HepG2 (cell line): ENCODE results near the gene TEX22. TPM values are rescaled to one million over a fixed set of nuclear protein-coding genes. Genes with fewer than 3 reads are reported as not detected.

Experiments used
- ATAC-seq: fragments of 200-7000 bp; cut with Tn5 transposase; 3 replicates; pipeline ENCODE4 v1.9.1; 2020; ENCODE audit warnings: mild to moderate bottlenecking, moderate library complexity
- BruUV-seq: library from RNA; stranded (reverse); fragments of 400-500 nt; replicated peaks from 2 replicates; lab custom pipeline; 2021; lab: Mats Ljungman, UMichigan
- CTCF ChIA-PET: fragments of 300-600 bp; formaldehyde crosslinking; extraction: SDS; loops from one replicate; lab custom pipeline; 2021; ENCODE audit warnings: low total read pairs, inconsistent platforms, low intra/inter-chr PET ratio; lab: Yijun Ruan, JAX
- POLR2A ChIA-PET: fragments of 350-600 bp; sonication (Branson Sonifier 250); formaldehyde crosslinking; loops from one replicate; lab custom pipeline; 2020; ENCODE audit warnings: antibody characterized with exemption, inconsistent platforms; lab: Yijun Ruan, JAX
- DNase-seq: peaks from one replicate; pipeline ENCODE4 v3.0.0-alpha.2; 2015; ENCODE audit warnings: low spot score
- FAIRE-seq: peaks from 3 replicates; lab custom pipeline; 2011; peaks lifted over from hg19 to GRCh38; lab: Jason Lieb, UNC
- H2AFZ ChIP-seq: one replicate; pipeline ENCODE4 v1.6.1; 2011; ENCODE audit warnings: low read length, inconsistent platforms
- H3K27ac ChIP-seq: fragments of 300-600 bp; 3 replicates; pipeline ENCODE4 v1.8.0; 2011; ENCODE audit warnings: mixed run types, mild to moderate bottlenecking, mixed read lengths, low read length, inconsistent platforms; ENCODE audit not compliant: insufficient read depth; ENCODE audit errors: extremely low read length
- H3K27me3 ChIP-seq, 2 experiments: fragments of 200-600 bp in 1 of 2; 2 replicates in 1 of 2; 3 replicates in 1 of 2; pipeline versions ENCODE4 v1.6.0 to v1.8.0; 2011; ENCODE audit warnings: low read length in 2 of 2, mild to moderate bottlenecking in 2 of 2, moderate library complexity in 2 of 2, inconsistent platforms in 1 of 2; ENCODE audit not compliant: insufficient read depth in 2 of 2, control insufficient read depth in 1 of 2
- H3K36me3 ChIP-seq, 2 experiments: fragments of 200-600 bp in 1 of 2; replicated peaks in 1 of 2; 2 replicates in 1 of 2; 3 replicates in 1 of 2; pipeline versions ENCODE4 v1.5.1 to v1.8.0; 2011; ENCODE audit warnings: low read length in 2 of 2, inconsistent platforms in 1 of 2; ENCODE audit not compliant: insufficient read depth in 2 of 2, control insufficient read depth in 1 of 2
- H3K4me1 ChIP-seq: 2 replicates; pipeline ENCODE4 v1.5.1; 2012; ENCODE audit warnings: low read length, inconsistent platforms; ENCODE audit not compliant: insufficient read depth
- H3K4me2 ChIP-seq: 2 replicates; pipeline ENCODE4 v1.6.0; 2011; ENCODE audit warnings: low read depth, low read length, inconsistent platforms
- H3K4me3 ChIP-seq, 3 experiments: fragments of 200-600 bp in 1 of 3; sonication (generic), shearing (Covaris generic) in 1 of 3; replicated peaks in 1 of 3; 2 replicates each; pipeline ENCODE4 v1.5.1; 2011 to 2016; ENCODE audit warnings: low read length in 3 of 3, inconsistent platforms in 2 of 3, low read depth in 2 of 3, mild to moderate bottlenecking in 2 of 3, control low read depth in 1 of 3, mixed read lengths in 1 of 3; ENCODE audit not compliant: insufficient read depth in 1 of 3
- H3K79me2 ChIP-seq: one replicate; pipeline ENCODE4 v1.6.1; 2011; ENCODE audit warnings: low read length, inconsistent platforms; ENCODE audit not compliant: insufficient read depth
- H3K9ac ChIP-seq: 2 replicates; pipeline ENCODE4 v1.6.0; 2011; ENCODE audit warnings: mild to moderate bottlenecking, low read depth, low read length, inconsistent platforms; ENCODE audit not compliant: insufficient read depth
- H3K9me3 ChIP-seq: 2 replicates; pipeline ENCODE4 v1.5.1; 2012; ENCODE audit warnings: mild to moderate bottlenecking, low read length
- H4K20me1 ChIP-seq: 2 replicates; pipeline ENCODE4 v1.6.0; 2011; ENCODE audit warnings: inconsistent platforms, mild to moderate bottlenecking, low read length, moderate library complexity; ENCODE audit not compliant: insufficient read depth
- CAMTA2 ChIP-seq: sonication (generic); formaldehyde crosslinking; IDR thresholded peaks from 2 replicates; pipeline ENCODE4 v1.4.0; 2020; ENCODE audit warnings: mild to moderate bottlenecking, missing genetic modification reagents, borderline replicate concordance
- ELF4 ChIP-seq: sonication (generic); formaldehyde crosslinking; IDR thresholded peaks from 2 replicates; pipeline ENCODE4 v1.5.0; 2020; ENCODE audit warnings: missing genetic modification reagents, mild to moderate bottlenecking, moderate library complexity, borderline replicate concordance
- ETV6 ChIP-seq: sonication (generic); formaldehyde crosslinking; conservative IDR thresholded peaks from 2 replicates; pipeline ENCODE4 v1.4.0; 2020; ENCODE audit warnings: missing genetic modification reagents
- NR2F6 ChIP-seq, 2 experiments: IDR thresholded peaks; 2 replicates each; pipeline ENCODE4 v1.6.1; 2016; ENCODE audit warnings: antibody characterized with exemption in 1 of 2, mild to moderate bottlenecking in 1 of 2
- POLR2A ChIP-seq, 2 experiments: IDR thresholded peaks; 2 replicates each; pipeline ENCODE4 v1.6.1; 2011; ENCODE audit warnings: low read depth in 2 of 2, low read length in 2 of 2, mild to moderate bottlenecking in 1 of 2, moderate library complexity in 1 of 2; ENCODE audit not compliant: insufficient read depth in 1 of 2
- THAP11 ChIP-seq: IDR thresholded peaks from 2 replicates; pipeline ENCODE4 v1.6.1; 2016; ENCODE audit warnings: missing biosample characterization, missing genetic modification reagents
- ZNF282 ChIP-seq: fragments of 450-650 bp; IDR thresholded peaks from 2 replicates; pipeline ENCODE4 v1.6.1; 2018; ENCODE audit not compliant: partially characterized antibody
- ZNF337 ChIP-seq: sonication (generic); formaldehyde crosslinking; IDR thresholded peaks from 2 replicates; pipeline ENCODE4 v1.5.1; 2020; ENCODE audit warnings: missing genetic modification reagents, low read depth, mild to moderate bottlenecking, borderline replicate concordance
- ZNF34 ChIP-seq: sonication (generic); formaldehyde crosslinking; IDR thresholded peaks from 2 replicates; pipeline ENCODE4 v1.4.0; 2020; ENCODE audit warnings: mild to moderate bottlenecking, missing genetic modification reagents, borderline replicate concordance
- ZNF414 ChIP-seq: sonication (generic); formaldehyde crosslinking; IDR thresholded peaks from 2 replicates; pipeline ENCODE4 v1.5.0; 2020; ENCODE audit warnings: missing genetic modification reagents
- ZNF530 ChIP-seq: sonication (generic); formaldehyde crosslinking; IDR thresholded peaks from 2 replicates; pipeline ENCODE4 v1.5.0; 2020; ENCODE audit warnings: low read depth, mild to moderate bottlenecking, missing genetic modification reagents
- ZNF605 ChIP-seq: sonication (generic); formaldehyde crosslinking; IDR thresholded peaks from 2 replicates; pipeline ENCODE4 v1.8.0; 2022; ENCODE audit warnings: mild to moderate bottlenecking, missing genetic modification reagents
- WGBS: methylation state at CpG from one replicate; pipeline ENCODE4 v1.1.6; 2017; ENCODE audit warnings: low lambda C conversion rate; 5-methylcytosine and 5-hydroxymethylcytosine counted together
- in situ Hi-C: cut with HindIII; loops from 2 replicates; pipeline ENCODE4 v1.10.0; 2017; ENCODE audit warnings: low pct_unique_long_range_greater_than_20kb; ENCODE audit not compliant: extremely low pct_ligation_motif_present
- intact Hi-C: fragments of 100-400 bp; cut with micrococcal nuclease; formaldehyde crosslinking; loops from one replicate; pipeline ENCODE4 v1.10.0; 2022; ENCODE audit not compliant: unreplicated experiment
- polyA plus RNA-seq, 8 experiments: library from polyadenylated mRNA; depleted of rRNA in 3 of 8; stranded (reverse) in 7 of 8; unstranded in 1 of 8; fragments of >200 nt; fragmentation: Illumina TruSeq in 4 of 8; extraction: Trizol in 4 of 8; gene quantifications; 2 replicates each; pipeline versions ENCODE4 v1.2.1 to v1.2.3, GENCODE V29; 2011 to 2016; ENCODE audit warnings: low read depth in 4 of 8, missing spikeins in 1 of 8, mixed read lengths in 1 of 8; ENCODE audit not compliant: insufficient read depth in 1 of 8
- total RNA-seq, 5 experiments: library from RNA; depleted of rRNA; stranded (reverse); fragments of >200 nt; fragmentation: Illumina TruSeq; extraction: Trizol; gene quantifications; 2 replicates each; pipeline ENCODE4 v1.2.3, GENCODE V29; 2016; ENCODE audit warnings: low read depth in 1 of 5
- TF ChIP-seq, protein P1 (sequence below): sonication (generic); formaldehyde crosslinking; conservative IDR thresholded peaks from 2 replicates; pipeline ENCODE4 v1.8.0; 2022; ENCODE audit warnings: low read depth, missing genetic modification reagents
- TF ChIP-seq, protein P2 (sequence below): sonication (generic); formaldehyde crosslinking; IDR thresholded peaks from 2 replicates; pipeline ENCODE4 v1.8.0; 2023; ENCODE audit warnings: mild to moderate bottlenecking, missing genetic modification reagents

The TEX22 gene
- total and polyA plus RNA-seq, 2 of the 13 experiments (the other 11 are each of a cell fraction or from before 2014, with no cell fraction given) = 0.07 to 0.27 TPM

DNA sequence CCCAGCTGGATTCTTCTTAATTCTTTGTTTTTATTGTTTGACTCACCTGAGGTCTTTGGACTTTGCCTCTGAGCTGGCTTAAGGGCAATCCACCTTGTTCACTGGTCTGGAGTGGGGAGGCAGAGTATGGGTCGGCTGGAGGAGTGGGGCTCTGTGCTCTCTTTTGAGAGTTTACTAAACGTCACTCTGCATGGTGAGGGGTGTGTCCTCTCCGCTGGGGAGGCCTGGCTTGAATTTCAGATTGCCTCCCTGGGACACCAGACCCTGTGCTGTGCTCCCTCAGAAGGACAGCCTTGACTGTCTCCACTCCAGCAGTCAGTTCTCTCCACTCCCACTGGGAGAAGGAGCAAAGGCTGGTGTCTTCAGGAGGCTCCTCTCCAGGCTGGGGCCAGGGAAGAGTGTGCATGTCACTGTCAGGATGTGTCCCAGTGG is 19.4 kb downstream of the TEX22 start:
- intact Hi-C loops = no loop called here
- POLR2A ChIA-PET = interaction anchor here (0.7 to 2.4 kb wide), 2 partner anchors 19 to 59 kb away, joined by 3 to 10 read pairs; partner anchors contain the start of gene TEX22
- no peak overlapping the region for H3K9ac ChIP-seq

More for the DNA sequence above, 19.4 kb downstream of the TEX22 start:
- Histone ChIP-seq H3K36me3 (no peaks in the 10 kb centered on the region), H4K20me1 (0 out of 2 replicates have a peak, but pooled peaks cover 2% of the 10 kb centered on the region), H3K4me1 (peaks cover 53% of the 10 kb centered on the region), H3K4me2 (peak overlapping the region; percentile 23; the same call in 1 of the 2 replicates), H2AFZ (no peak overlapping the region), H3K27ac (no peak overlapping the region), H3K27me3 (peaks cover 0 to 17% of the 10 kb centered on the region in 2 experiments; a peak in 2 of 5 replicates), H3K4me3 (peak overlapping the region in 1 of 3 experiments; percentile 89; a peak in 1 of 6 replicates), H3K9me3 (no peaks in the 10 kb centered on the region), H3K79me2 (peaks cover 29% of the 10 kb centered on the region)
- TF ChIP-seq, protein P1, sequence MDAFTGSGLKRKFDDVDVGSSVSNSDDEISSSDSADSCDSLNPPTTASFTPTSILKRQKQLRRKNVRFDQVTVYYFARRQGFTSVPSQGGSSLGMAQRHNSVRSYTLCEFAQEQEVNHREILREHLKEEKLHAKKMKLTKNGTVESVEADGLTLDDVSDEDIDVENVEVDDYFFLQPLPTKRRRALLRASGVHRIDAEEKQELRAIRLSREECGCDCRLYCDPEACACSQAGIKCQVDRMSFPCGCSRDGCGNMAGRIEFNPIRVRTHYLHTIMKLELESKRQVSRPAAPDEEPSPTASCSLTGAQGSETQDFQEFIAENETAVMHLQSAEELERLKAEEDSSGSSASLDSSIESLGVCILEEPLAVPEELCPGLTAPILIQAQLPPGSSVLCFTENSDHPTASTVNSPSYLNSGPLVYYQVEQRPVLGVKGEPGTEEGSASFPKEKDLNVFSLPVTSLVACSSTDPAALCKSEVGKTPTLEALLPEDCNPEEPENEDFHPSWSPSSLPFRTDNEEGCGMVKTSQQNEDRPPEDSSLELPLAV (CRISPR knock-in tag) = no peak
- TF ChIP-seq ETV6 (no peak), POLR2A (IDR thresholded peaks at IDR 0.05; ENCODE audit: insufficient read depth in 1 of 2, low read depth in 2 of 2, low read length in 2 of 2) (no peak), NR2F6 (IDR thresholded peaks at IDR 0.05) (no peak), NR2F6 (CRISPR knock-in tag; IDR thresholded peaks at IDR 0.05) (no peak), ZNF34 (CRISPR knock-in tag) (no peak), ZNF414 (CRISPR knock-in tag) (no peak), ZNF605 (CRISPR knock-in tag) (no peak), ZNF530 (no peak), THAP11 (no peak), ZNF282 (no peak), ZNF337 (CRISPR knock-in tag) (no peak), ELF4 (CRISPR knock-in tag) (no peak), CAMTA2 (no peak)
- TF ChIP-seq, protein P2, sequence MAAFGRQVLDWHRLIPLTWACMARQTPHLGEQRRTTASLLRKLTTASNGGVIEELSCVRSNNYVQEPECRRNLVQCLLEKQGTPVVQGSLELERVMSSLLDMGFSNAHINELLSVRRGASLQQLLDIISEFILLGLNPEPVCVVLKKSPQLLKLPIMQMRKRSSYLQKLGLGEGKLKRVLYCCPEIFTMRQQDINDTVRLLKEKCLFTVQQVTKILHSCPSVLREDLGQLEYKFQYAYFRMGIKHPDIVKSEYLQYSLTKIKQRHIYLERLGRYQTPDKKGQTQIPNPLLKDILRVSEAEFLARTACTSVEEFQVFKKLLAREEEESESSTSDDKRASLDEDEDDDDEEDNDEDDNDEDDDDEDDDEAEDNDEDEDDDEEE = no peak
- ATAC-seq (no peak), DNase-seq (no peak), FAIRE-seq (no peak)
- BruUV-seq = no TSS peak
- in situ Hi-C loops = no loop called here
- WGBS = 39% methylated on average over 2 of the region's 3 CpGs
- CTCF ChIA-PET = no interaction called here
